GM18868 (cell line): ENCODE measurements around the gene GOLGA1.
A peak's percentile ranks its signal among the peaks of the same experiment; 100 is the strongest.

ENCODE experiments used
- ATAC-seq: cut with Tn5 transposase; IDR thresholded peaks from one replicate; pipeline ENCODE4 v1.9.1; 2021; ENCODE audit warnings: mild to moderate bottlenecking, moderate library complexity; ENCODE audit not compliant: unreplicated experiment

The GOLGA1 gene

DNA sequence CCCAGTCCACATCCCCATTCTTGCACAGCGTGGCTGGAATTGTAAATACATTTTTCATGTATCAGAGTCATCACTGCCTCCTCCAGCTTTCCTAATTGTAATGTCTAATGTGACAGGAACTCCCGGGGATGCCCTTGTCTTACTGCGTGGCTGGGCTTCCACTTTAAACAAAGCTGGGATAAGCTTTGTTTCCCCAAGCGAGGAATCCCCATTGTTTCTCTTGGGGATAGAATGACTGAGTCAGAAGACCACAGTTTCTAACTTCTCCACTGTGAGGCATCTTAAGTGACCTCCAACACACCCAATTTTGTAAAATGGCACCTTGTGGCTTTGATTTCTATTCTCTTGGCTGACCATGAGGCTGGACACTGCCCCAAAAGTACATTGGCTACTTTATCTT, 56.5 kb downstream of the GOLGA1 start:
- ATAC-seq = no peak

GRCh38 chr9:124882231-124882630, 58.7 kb downstream of the GOLGA1 start:
- no peak for ATAC-seq

DNA sequence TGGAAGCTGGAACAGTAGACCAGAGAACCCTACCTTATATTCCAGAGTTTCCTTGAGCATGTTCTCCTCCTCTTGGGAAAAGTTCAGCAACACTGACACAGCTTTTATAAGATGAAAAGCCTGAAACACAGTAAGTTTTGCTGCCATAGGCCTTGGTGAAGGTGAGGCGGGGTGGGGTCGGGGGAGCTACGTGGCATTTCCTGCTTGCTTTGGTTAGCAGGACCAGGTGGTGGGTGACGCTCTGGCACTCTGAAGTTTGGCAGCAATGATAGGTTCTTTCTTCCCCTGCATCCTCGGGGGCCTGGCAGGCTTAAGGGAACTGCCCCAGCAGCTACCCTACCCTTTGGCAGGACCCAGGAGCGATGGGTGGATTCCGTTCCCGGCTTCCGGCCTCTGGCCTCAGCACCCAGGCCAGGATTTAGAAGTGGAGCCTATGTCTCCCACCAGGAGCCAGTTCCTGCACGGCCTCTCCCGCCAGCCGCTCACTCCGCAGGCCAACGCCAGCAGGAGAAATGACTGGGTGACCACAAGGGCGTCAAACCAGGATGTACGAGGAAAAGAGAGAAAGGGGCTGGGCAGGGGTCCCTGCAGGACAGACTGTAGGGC, 59.6 kb downstream of the GOLGA1 start:
- no peak for ATAC-seq

DNA sequence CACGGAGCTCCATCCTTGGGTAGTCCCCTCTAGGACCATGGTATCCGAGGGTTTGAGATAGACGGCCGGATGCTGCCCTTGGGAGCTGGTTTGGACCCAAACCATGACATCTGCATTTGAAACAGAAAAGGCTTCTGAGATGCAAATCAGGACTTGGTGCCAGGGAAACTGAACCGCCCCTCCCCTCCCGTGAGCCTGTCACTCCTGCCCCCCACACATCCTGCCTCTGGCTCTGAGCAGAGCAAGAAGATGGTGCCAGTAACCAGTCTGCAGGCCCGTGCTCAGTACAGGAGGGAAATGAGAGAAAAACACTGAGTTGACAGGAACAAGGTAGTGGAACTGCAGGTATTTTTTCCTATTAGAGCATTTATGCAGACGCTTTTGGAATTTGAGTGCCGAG, 60.4 kb downstream of the GOLGA1 start:
- ATAC-seq = no peak

GRCh38 chr9:124879226-124879625, 61.7 kb downstream of the GOLGA1 start:
- no peak for ATAC-seq

- ATAC-seq = no peak
Measured at GRCh38 chr9:124878518-124878917, 62.4 kb downstream of the GOLGA1 start.

DNA sequence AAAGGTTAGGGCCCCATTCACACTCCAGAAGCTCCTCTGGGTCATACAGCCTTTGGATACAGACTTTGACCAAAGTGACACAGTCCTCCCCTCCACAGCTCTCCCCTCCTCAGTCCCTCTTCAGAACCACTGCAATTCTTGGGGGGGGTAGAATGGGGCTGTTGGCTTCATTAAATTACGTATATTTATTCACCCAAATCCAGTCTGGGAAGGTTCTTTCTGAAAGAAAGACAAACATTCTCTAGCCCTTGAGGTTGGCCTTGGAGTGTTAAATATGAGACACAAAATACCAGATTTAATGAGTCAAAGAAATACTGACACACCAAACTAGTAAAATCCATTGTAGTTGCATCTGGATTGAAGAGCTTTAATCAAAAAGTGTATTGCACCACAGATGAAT, 62.9 kb downstream of the GOLGA1 start:
- ATAC-seq = no peak

- no peak for ATAC-seq
Measured at GRCh38 chr9:124877021-124877782, 63.7 kb downstream of the GOLGA1 start.

DNA sequence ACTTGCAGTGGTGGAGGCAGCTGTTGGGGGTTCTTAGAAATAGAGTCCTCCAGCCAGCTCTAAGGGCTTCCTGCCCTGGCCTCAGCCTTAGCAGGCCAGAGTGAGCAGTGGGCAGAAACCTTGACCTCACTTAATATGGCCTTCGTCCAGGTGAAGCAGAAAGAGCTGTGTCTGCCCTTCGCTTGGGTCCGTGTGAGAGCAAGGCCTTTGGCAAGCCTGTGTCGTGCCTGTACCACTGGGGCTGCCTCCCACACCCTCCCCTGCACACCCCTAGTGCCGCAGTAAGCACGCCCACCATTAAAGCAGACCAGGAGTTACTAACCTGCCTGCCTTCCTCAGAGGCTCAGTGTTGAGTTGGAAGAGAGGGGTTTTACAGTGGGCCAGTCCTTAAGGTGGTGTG, 65.4 kb downstream of the GOLGA1 start:
- no peak for ATAC-seq

- no peak for ATAC-seq
Measured at GRCh38 chr9:124873664-124874063, 67.2 kb downstream of the GOLGA1 start.

- no peak for ATAC-seq
Measured at GRCh38 chr9:124871156-124871561, 69.7 kb downstream of the GOLGA1 start.

GRCh38 chr9:124870723-124871122, 70.2 kb downstream of the GOLGA1 start:
- no peak for ATAC-seq

GRCh38 chr9:124869986-124870560, 70.8 kb downstream of the GOLGA1 start:
- ATAC-seq = peak; percentile 48

GRCh38 chr9:124869466-124869985, 71.4 kb downstream of the GOLGA1 start:
- ATAC-seq = peak; percentile 1

DNA sequence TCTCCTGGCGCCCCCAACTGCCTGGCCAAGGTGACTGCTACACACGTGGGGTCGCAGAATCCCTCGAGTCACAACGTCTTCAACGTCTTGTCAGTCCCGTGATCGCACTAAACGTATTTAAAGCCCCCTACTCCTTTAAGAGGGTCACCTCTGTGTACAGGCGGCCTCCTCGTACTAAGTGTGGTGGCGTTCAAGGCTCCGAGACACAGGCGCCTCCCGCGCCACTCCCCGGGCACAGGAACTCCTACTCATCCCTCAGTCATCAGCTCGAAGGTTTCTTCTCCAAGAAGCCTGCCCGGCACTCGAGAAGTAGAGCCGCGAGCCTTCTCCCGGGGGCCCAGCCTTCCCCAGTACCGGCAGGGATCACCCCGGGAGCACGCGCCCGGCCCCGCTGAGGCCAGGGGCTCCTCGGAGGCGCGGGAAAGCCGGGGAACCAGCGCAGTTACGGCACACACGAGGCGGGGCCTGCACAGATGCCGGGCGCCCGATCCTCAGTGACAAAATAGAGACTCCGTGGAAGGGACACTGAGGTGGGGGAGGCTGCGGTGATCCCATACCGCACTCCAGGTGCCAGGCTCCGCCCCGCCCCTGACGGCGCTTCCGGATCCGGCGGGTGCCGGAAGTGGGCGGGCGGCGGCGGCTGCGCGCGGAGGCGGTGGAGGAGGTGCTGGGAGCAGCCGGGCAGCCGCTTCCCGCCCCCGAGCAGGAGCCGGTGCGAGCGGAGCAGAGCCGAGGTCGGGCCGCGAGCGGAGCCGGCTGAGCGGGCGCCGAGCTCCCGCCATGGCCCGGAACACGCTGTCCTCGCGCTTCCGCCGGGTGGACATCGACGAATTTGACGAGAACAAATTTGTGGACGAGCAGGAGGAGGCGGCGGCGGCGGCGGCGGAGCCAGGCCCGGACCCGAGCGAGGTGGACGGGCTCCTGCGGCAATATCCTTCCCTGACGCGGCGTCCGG, 72.1 kb downstream of the GOLGA1 start:
- peak; percentile 65 for ATAC-seq

- ATAC-seq = no peak
Measured at GRCh38 chr9:124863371-124863871, 77.5 kb downstream of the GOLGA1 start.

DNA sequence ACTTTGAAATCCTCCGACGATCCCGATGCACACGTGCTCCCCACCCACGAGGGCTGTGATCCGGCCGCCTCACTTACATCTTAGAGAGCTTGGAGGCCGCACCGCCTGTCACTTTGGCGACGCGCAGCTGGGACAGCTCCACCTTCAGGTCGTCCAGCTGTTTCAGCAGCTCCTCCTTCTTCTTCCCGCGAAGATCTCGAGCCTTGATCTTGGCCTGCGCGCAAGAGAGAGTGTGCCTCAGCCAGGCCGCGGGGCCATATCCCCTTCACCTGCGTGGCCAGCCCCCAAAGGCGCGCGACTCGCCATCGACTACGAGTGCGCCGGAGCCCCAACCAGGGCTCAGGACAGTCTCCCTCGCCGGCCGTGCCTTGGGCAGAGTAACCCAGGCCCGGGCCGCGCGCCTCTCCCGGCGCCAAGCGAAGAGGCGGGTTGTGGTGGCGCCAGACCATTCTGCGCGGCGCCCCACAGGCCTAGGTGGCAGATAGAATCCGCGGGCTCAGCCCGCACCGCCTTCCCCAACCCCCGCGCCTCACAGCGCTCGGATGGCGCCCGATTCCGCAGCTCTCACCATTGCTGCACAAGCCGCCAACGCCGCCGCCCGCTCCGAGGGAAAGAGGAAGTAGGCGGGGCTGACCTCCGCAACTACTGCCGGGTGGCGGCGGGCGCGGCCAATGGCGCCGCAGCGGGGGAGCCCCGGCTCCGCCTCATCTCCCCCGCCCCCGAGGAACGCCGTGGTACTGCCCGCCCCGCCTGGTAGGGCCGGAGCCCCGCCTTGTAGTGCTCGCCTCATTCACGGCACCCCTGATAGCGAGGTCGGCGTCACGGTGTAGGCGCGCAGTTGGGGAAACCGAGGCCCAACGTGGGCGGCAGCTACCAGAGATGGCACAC, 79.3 kb downstream of the GOLGA1 start, which contains the start of the genes ARPC5L and RPL35:
Gene ARPC5L, plus strand, starts transcription at position 789 of the 888 bp plus-strand sequence. CDS start 7,161 bp downstream, outside the sequence.
Gene RPL35, minus strand, starts transcription at position 616 of the 888 bp plus-strand sequence. Its CDS starts 45 bp downstream, at position 571.
- peak; percentile 91 for ATAC-seq

GRCh38 chr9:124860582-124861341, 80.1 kb downstream of the GOLGA1 start:
- ATAC-seq = no peak
